B cell (primary cell): ENCODE measurements around the gene SYT17. TPM values are rescaled to one million over a fixed set of nuclear protein-coding genes. Genes with fewer than 3 reads are reported as not detected.

Source experiments
- ATAC-seq: fragments of 200-7000 bp; cut with Tn5 transposase; one replicate; pipeline ENCODE4 v1.10.0; 2021; ENCODE audit warnings: low read depth, mild to moderate bottlenecking, moderate number of reproducible peaks, moderate library complexity
- CTCF ChIA-PET: fragments of 350-600 bp; sonication (Branson Sonifier 250); formaldehyde crosslinking; loops from one replicate; lab custom pipeline; 2021; ENCODE audit warnings: antibody characterized with exemption, inconsistent platforms; lab: Charles Lee
- POLR2A ChIA-PET: fragments of 350-600 bp; sonication (Branson Sonifier 250); formaldehyde crosslinking; loops from one replicate; lab custom pipeline; 2021; ENCODE audit warnings: antibody characterized with exemption; lab: Charles Lee
- DNase-seq: peaks from one replicate; pipeline ENCODE4 v3.0.0; 2013
- H2AFZ ChIP-seq: 2 replicates; pipeline ENCODE4 v1.6.1; 2012; ENCODE audit warnings: mild to moderate bottlenecking, low read depth, low read length; ENCODE audit not compliant: insufficient read depth, poor library complexity, severe bottlenecking
- H3K27ac ChIP-seq, 2 donors: 1 replicate in 1 of 2; 2 replicates in 1 of 2; pipeline ENCODE4 v1.5.1; 2012 to 2013; ENCODE audit warnings: low read length in 2 of 2, mild to moderate bottlenecking in 2 of 2, moderate library complexity in 1 of 2
- H3K27me3 ChIP-seq, 4 experiments: fragments of 200-600 bp in 1 of 4; sonication (generic) in 1 of 4; replicated peaks in 1 of 4; 1 replicate in 2 of 4; 2 replicates in 2 of 4; pipeline versions ENCODE4 v1.6.1 to v1.7.0; 2013 to 2016; ENCODE audit warnings: low read length in 3 of 4, mild to moderate bottlenecking in 2 of 4, mixed read lengths in 1 of 4, moderate library complexity in 1 of 4; ENCODE audit not compliant: insufficient read depth in 4 of 4, control insufficient read depth in 3 of 4; ENCODE audit errors: control extremely low read depth in 1 of 4
- H3K36me3 ChIP-seq, 2 experiments: replicated peaks in 1 of 2; 1 replicate in 1 of 2; 2 replicates in 1 of 2; pipeline versions ENCODE4 v1.6.1 to v1.7.1; 2013; ENCODE audit warnings: low read length in 1 of 2; ENCODE audit not compliant: insufficient read depth in 2 of 2, control insufficient read depth in 1 of 2; ENCODE audit errors: control extremely low read depth in 1 of 2, extremely low read depth in 1 of 2
- H3K4me1 ChIP-seq, 2 donors: fragments of 200-600 bp in 1 of 2; sonication (generic) in 1 of 2; 1 replicate in 1 of 2; 2 replicates in 1 of 2; pipeline versions ENCODE4 v1.5.1 to v1.6.1; 2013 to 2017; ENCODE audit warnings: low read length in 2 of 2; ENCODE audit not compliant: control insufficient read depth in 2 of 2, insufficient read depth in 2 of 2
- H3K4me2 ChIP-seq: replicated peaks from 2 replicates; pipeline ENCODE3; 2012; ENCODE audit warnings: mild to moderate bottlenecking, low read depth, low read length; ENCODE audit not compliant: poor library complexity, severe bottlenecking
- H3K4me3 ChIP-seq, 5 experiments: fragments of 200-600 bp in 1 of 5; sonication (generic) in 1 of 5; 1 replicate in 3 of 5; 2 replicates in 2 of 5; pipeline versions ENCODE4 v1.5.1 to v1.7.0; 2011 to 2016; ENCODE audit warnings: low read length in 4 of 5, mild to moderate bottlenecking in 4 of 5, low read depth in 2 of 5, control low read depth in 1 of 5, moderate library complexity in 1 of 5; ENCODE audit not compliant: insufficient read depth in 1 of 5; ENCODE audit errors: control extremely low read depth in 1 of 5, extremely low read depth in 1 of 5
- H3K79me2 ChIP-seq: fragments of 200-600 bp; sonication (generic); one replicate; pipeline ENCODE4 v1.6.0; 2016; ENCODE audit warnings: low read length; ENCODE audit not compliant: control insufficient read depth, insufficient read depth
- H3K9ac ChIP-seq: fragments of 200-600 bp; sonication (generic); 2 replicates; pipeline ENCODE4 v1.6.1; 2017; ENCODE audit warnings: mild to moderate bottlenecking, low read length, moderate library complexity
- H3K9me3 ChIP-seq, 3 donors: one replicate each; pipeline versions ENCODE4 v1.6.1 to v1.7.1; 2013; ENCODE audit warnings: low read length in 2 of 3; ENCODE audit not compliant: control insufficient read depth in 2 of 3, insufficient read depth in 1 of 3; ENCODE audit errors: control extremely low read depth in 1 of 3
- H4K20me1 ChIP-seq: 2 replicates; pipeline ENCODE4 v1.6.0; 2012; ENCODE audit warnings: mild to moderate bottlenecking, low read length; ENCODE audit not compliant: insufficient read depth, control insufficient read depth, poor library complexity, severe bottlenecking
- H3K27ac Mint-ChIP-seq: one replicate; pipeline ENCODE4 v1.8.0; 2021; ENCODE audit warnings: mixed read lengths
- H3K27me3 Mint-ChIP-seq: one replicate; pipeline ENCODE4 v1.8.0; 2021; ENCODE audit warnings: mixed read lengths
- H3K4me1 Mint-ChIP-seq: one replicate; pipeline ENCODE4 v1.8.0; 2021; ENCODE audit warnings: mixed read lengths
- H3K4me3 Mint-ChIP-seq: one replicate; pipeline ENCODE4 v1.8.0; 2021; ENCODE audit warnings: mixed read lengths
- H3K9me3 Mint-ChIP-seq: one replicate; pipeline ENCODE4 v1.8.0; 2022; ENCODE audit warnings: mixed read lengths; ENCODE audit not compliant: insufficient read depth
- EZH2 ChIP-seq: IDR thresholded peaks from 2 replicates; pipeline ENCODE4 v1.6.1; 2012; ENCODE audit warnings: borderline replicate concordance, low read depth, mild to moderate bottlenecking, moderate library complexity, low read length; ENCODE audit not compliant: insufficient read depth, poor library complexity, severe bottlenecking
- WGBS: methylation state at CpG from one replicate; pipeline ENCODE4 v1.1.5; 2013; ENCODE audit warnings: missing lambda C conversion rate; ENCODE audit not compliant: insufficient coverage; 5-methylcytosine and 5-hydroxymethylcytosine counted together
- intact Hi-C: fragments of 100-400 bp; cut with micrococcal nuclease; formaldehyde crosslinking; loops from one replicate; pipeline ENCODE4 v1.10.0; 2022
- polyA plus RNA-seq: library from polyadenylated mRNA; depleted of rRNA; stranded (reverse); fragments of >200 nt; gene quantifications from 2 replicates; pipeline ENCODE4 v1.2.3, GENCODE V29; 2012
- total RNA-seq, 2 donors: library from RNA; stranded (reverse); fragments of 120-200 nt in 1 of 2; gene quantifications; 1 replicate in 1 of 2; 2 replicates in 1 of 2; pipeline versions ENCODE4 v1.2.3 to v1.2.4, GENCODE V29; 2013 to 2022
- TF ChIP-seq, protein P1 (sequence below): fragments of 200-600 bp; IDR thresholded peaks from one replicate; pipeline ENCODE4 v1.8.0; 2022; ENCODE audit warnings: antibody characterized with exemption, mild to moderate bottlenecking

The SYT17 gene
- total and polyA plus RNA-seq, 2 donors (not counting 1 experiment from before 2014, with no cell fraction given) = 24.9 to 27.7 TPM

DNA sequence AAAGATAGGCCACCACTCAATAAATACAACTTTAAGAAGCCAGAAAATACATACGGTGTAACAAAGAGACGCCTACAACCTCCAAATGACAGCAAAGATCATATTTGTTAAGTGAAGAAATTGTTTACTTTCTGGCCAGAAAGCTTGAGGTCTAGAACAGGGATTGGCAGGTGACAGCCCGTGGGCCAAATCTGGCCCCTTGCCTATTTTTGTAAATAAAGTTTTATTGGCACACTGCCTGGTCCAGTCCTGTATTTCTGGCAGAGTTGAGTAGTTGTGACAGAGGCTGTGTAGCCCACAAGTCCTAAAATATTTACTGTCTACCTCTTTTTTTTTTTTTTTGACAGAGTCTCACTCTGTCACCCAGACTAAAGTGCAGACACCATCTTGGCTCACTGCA lies 114.1 kb downstream of the SYT17 start:
- no peaks in the 10 kb centered on the region for H3K4me1 ChIP-seq
- Mint-ChIP-seq H3K4me3 (no peak overlapping the region), H3K27ac (no peak overlapping the region), H3K27me3 (no peaks in the 10 kb centered on the region), H3K4me1 (no peaks in the 10 kb centered on the region), H3K9me3 (no peaks in the 10 kb centered on the region)
- no CpG with 5 or more reads among the region's 3 CpGs for WGBS
- no peaks in the 10 kb centered on the region for H4K20me1 ChIP-seq
- H3K27me3 ChIP-seq = no peaks in the 10 kb centered on the region
- no peak for TF ChIP-seq EZH2
- TF ChIP-seq, protein P1, sequence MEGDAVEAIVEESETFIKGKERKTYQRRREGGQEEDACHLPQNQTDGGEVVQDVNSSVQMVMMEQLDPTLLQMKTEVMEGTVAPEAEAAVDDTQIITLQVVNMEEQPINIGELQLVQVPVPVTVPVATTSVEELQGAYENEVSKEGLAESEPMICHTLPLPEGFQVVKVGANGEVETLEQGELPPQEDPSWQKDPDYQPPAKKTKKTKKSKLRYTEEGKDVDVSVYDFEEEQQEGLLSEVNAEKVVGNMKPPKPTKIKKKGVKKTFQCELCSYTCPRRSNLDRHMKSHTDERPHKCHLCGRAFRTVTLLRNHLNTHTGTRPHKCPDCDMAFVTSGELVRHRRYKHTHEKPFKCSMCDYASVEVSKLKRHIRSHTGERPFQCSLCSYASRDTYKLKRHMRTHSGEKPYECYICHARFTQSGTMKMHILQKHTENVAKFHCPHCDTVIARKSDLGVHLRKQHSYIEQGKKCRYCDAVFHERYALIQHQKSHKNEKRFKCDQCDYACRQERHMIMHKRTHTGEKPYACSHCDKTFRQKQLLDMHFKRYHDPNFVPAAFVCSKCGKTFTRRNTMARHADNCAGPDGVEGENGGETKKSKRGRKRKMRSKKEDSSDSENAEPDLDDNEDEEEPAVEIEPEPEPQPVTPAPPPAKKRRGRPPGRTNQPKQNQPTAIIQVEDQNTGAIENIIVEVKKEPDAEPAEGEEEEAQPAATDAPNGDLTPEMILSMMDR = no peak
- no peak overlapping the region for H3K9ac ChIP-seq
- H3K4me3 ChIP-seq = no peak overlapping the region
- POLR2A ChIA-PET = no interaction called here
- H3K4me2 ChIP-seq = no peak overlapping the region
- H2AFZ ChIP-seq = no peak overlapping the region
- CTCF ChIA-PET = no interaction called here
- no peak overlapping the region for H3K27ac ChIP-seq
- ATAC-seq (no peak), DNase-seq (no peak)
- no peaks in the 10 kb centered on the region for H3K79me2 ChIP-seq
- intact Hi-C loops = no loop called here
- no peaks in the 10 kb centered on the region for H3K36me3 ChIP-seq
- no peaks in the 10 kb centered on the region for H3K9me3 ChIP-seq

DNA sequence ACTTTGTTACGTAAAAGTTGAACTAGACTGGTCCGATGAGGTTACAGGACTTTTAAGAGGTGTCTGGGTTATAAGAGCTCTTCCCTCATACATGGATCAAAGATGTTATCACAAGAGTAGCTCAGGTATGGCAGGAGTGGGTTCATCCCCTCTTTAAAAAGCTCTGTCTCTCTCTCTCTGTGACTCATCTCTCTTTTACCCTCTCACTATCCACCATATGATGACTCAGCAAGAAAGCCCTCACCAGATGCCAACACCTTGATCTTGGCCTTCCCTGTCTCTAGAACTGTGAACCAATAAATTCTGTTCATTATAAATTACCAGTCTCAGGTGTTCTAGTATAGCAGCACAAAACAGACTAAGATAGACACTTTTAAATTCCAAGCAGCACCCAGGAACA lies 115.6 kb downstream of the SYT17 start:
- no peak for ATAC-seq
- ChIA-PET CTCF (no interaction called here), POLR2A (interaction anchor here (1.0 kb wide), 1 partner anchor 12 kb away, joined by 3 read pairs; no protein-coding TSS in a partner anchor)
- TF ChIP-seq, protein P1 = no peak
- no peak for TF ChIP-seq EZH2
- no peaks in the 10 kb centered on the region for H3K27me3 ChIP-seq
- no peaks in the 10 kb centered on the region for H4K20me1 ChIP-seq
- Mint-ChIP-seq H3K4me1 (no peaks in the 10 kb centered on the region), H3K27ac (no peak overlapping the region), H3K9me3 (no peaks in the 10 kb centered on the region), H3K4me3 (no peak overlapping the region), H3K27me3 (no peaks in the 10 kb centered on the region)
- WGBS = no CpG with 5 or more reads among the region's 2 CpGs
- no peaks in the 10 kb centered on the region for H3K4me1 ChIP-seq
- H3K9me3 ChIP-seq = no peaks in the 10 kb centered on the region
- no peaks in the 10 kb centered on the region for H3K79me2 ChIP-seq
- H3K9ac ChIP-seq = no peak overlapping the region
- no peak overlapping the region for H2AFZ ChIP-seq
- no peaks in the 10 kb centered on the region for H3K36me3 ChIP-seq
- H3K27ac ChIP-seq = no peak overlapping the region
- no peak overlapping the region for H3K4me3 ChIP-seq
- H3K4me2 ChIP-seq = no peak overlapping the region
- DNase-seq = no peak
- intact Hi-C loops = no loop called here
